K562 (cell line): Measurements from ENCODE around the gene TRIO. TPM values are rescaled to one million over a fixed set of nuclear protein-coding genes. Genes with fewer than 3 reads are reported as not detected.

Experiments used
- ATAC-seq: fragments of 200-7000 bp; cut with Tn5 transposase; 3 replicates; pipeline ENCODE4 v1.9.1; 2020; ENCODE audit warnings: moderate library complexity
- BruUV-seq: library from RNA; stranded (reverse); fragments of 400-500 nt; replicated peaks from 2 replicates; lab custom pipeline; 2021; lab: Mats Ljungman, UMichigan
- CTCF ChIA-PET: fragments of 300-600 bp; formaldehyde crosslinking; extraction: SDS; loops from one replicate; lab custom pipeline; 2021; ENCODE audit warnings: low intra/inter-chr PET ratio; lab: Yijun Ruan, JAX
- POLR2A ChIA-PET: fragments of 300-600, 350-650 bp; sonication (Branson Sonifier 250); formaldehyde crosslinking; extraction: SDS; loops from one replicate; lab custom pipeline; 2021; ENCODE audit warnings: antibody characterized with exemption, inconsistent platforms; lab: Yijun Ruan, JAX
- DNase-seq, 4 experiments: peaks; one replicate each; pipeline versions ENCODE4 v3.0.0 to v3.0.0-alpha.2; 2011 to 2018; ENCODE audit warnings: low spot score in 3 of 4, mixed read lengths in 3 of 4; ENCODE audit errors: extremely low read depth in 1 of 4
- FAIRE-seq: peaks from 2 replicates; lab custom pipeline; 2011; peaks lifted over from hg19 to GRCh38; lab: Jason Lieb, UNC
- H2AFZ ChIP-seq: 2 replicates; pipeline ENCODE4 v1.6.0; 2011; ENCODE audit warnings: low read depth, low read length, control low read depth, inconsistent platforms
- H3K27ac ChIP-seq: fragments of 200-600 bp; 3 replicates; pipeline ENCODE4 v1.8.0; 2011; ENCODE audit warnings: low read depth, mild to moderate bottlenecking, control low read depth, inconsistent platforms, low read length, moderate library complexity, mixed read lengths; ENCODE audit errors: extremely low read depth
- H3K27me3 ChIP-seq, 2 experiments: fragments of 300-600 bp in 1 of 2; 2 replicates in 1 of 2; 3 replicates in 1 of 2; pipeline versions ENCODE4 v1.6.0 to v1.8.0; 2011; ENCODE audit warnings: inconsistent platforms in 2 of 2, low read length in 2 of 2, mild to moderate bottlenecking in 1 of 2, mixed read lengths in 1 of 2, moderate library complexity in 1 of 2; ENCODE audit not compliant: control insufficient read depth in 2 of 2, insufficient read depth in 2 of 2
- H3K36me3 ChIP-seq: fragments of 300-600 bp; 3 replicates; pipeline ENCODE4 v1.8.0; 2011; ENCODE audit warnings: mild to moderate bottlenecking, low read length, inconsistent platforms; ENCODE audit not compliant: control insufficient read depth, insufficient read depth
- H3K4me1 ChIP-seq, 2 experiments: fragments of 200-600 bp in 1 of 2; replicated peaks in 1 of 2; 2 replicates in 1 of 2; 3 replicates in 1 of 2; pipeline versions ENCODE4 v1.5.1 to v1.8.0; 2011; ENCODE audit warnings: inconsistent platforms in 2 of 2, low read length in 2 of 2, mild to moderate bottlenecking in 1 of 2, mixed read lengths in 1 of 2, moderate library complexity in 1 of 2; ENCODE audit not compliant: control insufficient read depth in 2 of 2, insufficient read depth in 2 of 2
- H3K4me2 ChIP-seq: 2 replicates; pipeline ENCODE4 v1.6.1; 2011; ENCODE audit warnings: low read length, control low read depth, inconsistent platforms, mixed read lengths; ENCODE audit not compliant: insufficient read depth
- H3K4me3 ChIP-seq: fragments of 200-600 bp; sonication (generic), shearing (Covaris generic); 2 replicates; pipeline ENCODE4 v1.5.1; 2016; ENCODE audit warnings: control low read depth, inconsistent platforms
- H3K79me2 ChIP-seq: fragments of 200-600 bp; 3 replicates; pipeline ENCODE4 v1.8.0; 2011; ENCODE audit warnings: low read length, inconsistent platforms; ENCODE audit not compliant: control insufficient read depth, insufficient read depth
- H3K9ac ChIP-seq, 2 experiments: 2 replicates each; pipeline versions ENCODE4 v1.6.0 to v1.6.1; 2011; ENCODE audit warnings: low read depth in 2 of 2, low read length in 2 of 2, control low read depth in 1 of 2, inconsistent platforms in 1 of 2, mild to moderate bottlenecking in 1 of 2, mixed read lengths in 1 of 2; ENCODE audit not compliant: insufficient read depth in 1 of 2
- H3K9me1 ChIP-seq: one replicate; pipeline ENCODE4 v1.6.0; 2011; ENCODE audit warnings: inconsistent platforms, mild to moderate bottlenecking, low read length, moderate library complexity; ENCODE audit not compliant: control insufficient read depth, insufficient read depth
- H3K9me3 ChIP-seq: replicated peaks from 2 replicates; pipeline ENCODE4 v1.5.1; 2011; ENCODE audit warnings: low read depth, low read length, inconsistent platforms; ENCODE audit not compliant: control insufficient read depth, insufficient read depth
- H4K20me1 ChIP-seq: replicated peaks from 2 replicates; pipeline ENCODE4 v1.6.1; 2011; ENCODE audit warnings: low read length, inconsistent platforms, mixed read lengths; ENCODE audit not compliant: control insufficient read depth, insufficient read depth
- NFYB ChIP-seq: IDR thresholded peaks from 2 replicates; pipeline ENCODE4 v1.6.1; 2011; ENCODE audit warnings: mild to moderate bottlenecking, moderate library complexity; ENCODE audit not compliant: insufficient read length; ENCODE audit errors: extremely low read depth
- RNF2 ChIP-seq: sonication (generic); IDR thresholded peaks from 2 replicates; pipeline ENCODE4 v1.6.1; 2016
- TEAD4 ChIP-seq, 2 experiments: sonication (generic) in 1 of 2; formaldehyde crosslinking in 1 of 2; IDR thresholded peaks; 2 replicates each; pipeline versions ENCODE4 v1.6.1 to v1.8.0; 2012 to 2022; ENCODE audit warnings: borderline replicate concordance in 1 of 2, inconsistent platforms in 1 of 2, low read length in 1 of 2, mild to moderate bottlenecking in 1 of 2, missing genetic modification reagents in 1 of 2
- ZNF707 ChIP-seq: fragments of 250-450 bp; sonication (Bioruptor Pico); conservative IDR thresholded peaks from 2 replicates; pipeline ENCODE4 v1.8.0; 2022; ENCODE audit warnings: inconsistent platforms, mild to moderate bottlenecking, moderate library complexity
- WGBS: fragments of 100-300 bp; shearing (Covaris generic); methylation state at CpG from one replicate; pipeline ENCODE4 v1.1.6; 2016; ENCODE audit warnings: low coverage, mixed read lengths; ENCODE audit not compliant: insufficient coverage; ENCODE audit errors: missing lambda C conversion rate; 5-methylcytosine and 5-hydroxymethylcytosine counted together
- in situ Hi-C: fragments of 300-500 bp; cut with MboI; formaldehyde crosslinking; loops from 4 replicates; pipeline ENCODE4 v1.15.0; 2018; ENCODE audit warnings: inconsistent platforms, mixed read lengths
- intact Hi-C: fragments of 100-400 bp; cut with micrococcal nuclease; formaldehyde crosslinking; loops from 2 replicates; pipeline ENCODE4 v1.14.2; 2022
- polyA plus RNA-seq, 8 experiments: library from polyadenylated mRNA; depleted of rRNA in 4 of 8; stranded (reverse) in 5 of 8; unstranded in 3 of 8; fragments of >200 nt; fragmentation: Nextera tagmentation in 2 of 8; fragmentation: Illumina TruSeq in 1 of 8; extraction: Ambion mirVana in 2 of 8; extraction: Trizol in 1 of 8; gene quantifications; 2 replicates each; pipeline versions ENCODE4 v1.2.1 to v1.2.3, GENCODE V29; 2011 to 2014; ENCODE audit warnings: inconsistent platforms in 1 of 8, missing spikeins in 1 of 8
- total RNA-seq, 7 experiments: library from RNA; depleted of rRNA in 6 of 7; stranded (reverse); fragments of >200 nt in 6 of 7; fragmentation: Illumina TruSeq in 2 of 7; extraction: Trizol in 2 of 7; gene quantifications; 2 replicates each; pipeline versions ENCODE4 v1.2.1 to v1.2.3, GENCODE V29; 2011 to 2021; ENCODE audit warnings: low replicate concordance in 1 of 7
- TF ChIP-seq, protein P1 (sequence below): fragments of 250-450 bp; sonication (Bioruptor Pico); IDR thresholded peaks from 2 replicates; pipeline ENCODE4 v1.5.0; 2021
- TF ChIP-seq, protein P2 (sequence below): fragments of 450-650 bp; IDR thresholded peaks from 2 replicates; pipeline ENCODE4 v1.6.1; 2016

The TRIO gene
- total and polyA plus RNA-seq, 9 of the 15 experiments (the other 6 are each of a cell fraction or from before 2014, with no cell fraction given): 0.24 to 5.0 (median 1.1) TPM

DNA sequence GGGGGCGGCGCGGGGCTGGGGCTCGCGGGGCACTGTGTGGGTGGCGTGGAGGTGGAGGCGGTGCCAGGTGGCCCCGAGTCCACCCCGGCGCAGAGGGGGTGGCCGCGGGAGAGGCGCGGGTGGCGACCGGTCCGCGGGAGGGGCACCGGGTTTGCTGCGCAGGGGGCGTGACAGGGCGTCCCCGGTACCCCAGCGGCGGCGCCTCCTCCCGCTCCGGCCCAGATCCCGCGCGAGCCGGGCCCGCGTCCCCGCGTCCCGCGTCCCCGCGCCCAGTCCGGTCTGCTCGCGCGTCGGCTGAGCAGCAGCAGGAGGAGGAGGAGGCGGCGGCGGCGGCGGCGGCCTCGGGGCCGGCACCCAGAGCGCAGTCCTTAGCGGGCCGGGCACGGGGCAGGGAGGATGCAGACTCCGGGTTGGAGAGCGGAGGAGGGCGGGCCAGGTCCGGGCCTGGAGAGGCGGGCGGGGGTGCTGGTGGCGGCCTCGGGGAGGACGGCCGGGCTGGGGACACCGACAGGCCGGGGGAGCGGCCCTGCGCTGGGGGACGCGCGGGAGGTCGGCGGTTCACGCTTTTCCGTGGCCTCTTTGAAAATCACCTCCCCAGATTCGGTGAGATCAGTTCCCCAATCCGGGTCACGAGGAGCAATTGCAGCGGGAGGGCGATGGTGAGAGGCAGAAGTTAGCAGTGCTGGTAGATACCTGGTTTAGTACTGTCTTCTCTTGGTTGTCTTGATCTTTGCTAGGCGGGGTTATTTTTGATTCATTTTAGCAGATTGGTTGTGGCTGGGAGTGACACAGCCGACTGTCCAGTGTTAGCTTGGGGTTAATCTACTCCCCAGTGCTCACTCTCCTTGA, 1.7 kb downstream of the TRIO start:
- no peaks in the 10 kb centered on the region for H3K79me2 ChIP-seq
- ChIA-PET CTCF (no interaction called here), POLR2A (interaction anchor here (0.6 kb wide), 1 partner anchor 142 kb away, joined by 4 read pairs; no protein-coding TSS in a partner anchor)
- no TSS peak for BruUV-seq
- DNase-seq (peak in 3 of 4 experiments; percentile 23 to 32 (median 29)), FAIRE-seq (no peak), ATAC-seq (no peak)
- H3K9ac ChIP-seq: no peak overlapping the region
- no peaks in the 10 kb centered on the region for H3K9me3 ChIP-seq
- no peak overlapping the region for H2AFZ ChIP-seq
- H3K4me2 ChIP-seq: no peak overlapping the region
- TF ChIP-seq NFYB (peak; percentile 17), TEAD4 (IDR thresholded peaks at IDR 0.05; ENCODE audit: low read length) (no peak), TEAD4 (CRISPR knock-in tag; IDR thresholded peaks at IDR 0.05; ENCODE audit: borderline replicate concordance) (no peak), RNF2 (no peak), ZNF707 (CRISPR knock-in tag) (no peak)
- TF ChIP-seq, protein P1, sequence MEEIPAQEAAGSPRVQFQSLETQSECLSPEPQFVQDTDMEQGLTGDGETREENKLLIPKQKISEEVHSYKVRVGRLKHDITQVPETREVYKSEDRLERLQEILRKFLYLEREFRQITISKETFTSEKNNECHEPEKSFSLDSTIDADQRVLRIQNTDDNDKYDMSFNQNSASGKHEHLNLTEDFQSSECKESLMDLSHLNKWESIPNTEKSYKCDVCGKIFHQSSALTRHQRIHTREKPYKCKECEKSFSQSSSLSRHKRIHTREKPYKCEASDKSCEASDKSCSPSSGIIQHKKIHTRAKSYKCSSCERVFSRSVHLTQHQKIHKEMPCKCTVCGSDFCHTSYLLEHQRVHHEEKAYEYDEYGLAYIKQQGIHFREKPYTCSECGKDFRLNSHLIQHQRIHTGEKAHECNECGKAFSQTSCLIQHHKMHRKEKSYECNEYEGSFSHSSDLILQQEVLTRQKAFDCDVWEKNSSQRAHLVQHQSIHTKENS: no peak
- TF ChIP-seq, protein P2, sequence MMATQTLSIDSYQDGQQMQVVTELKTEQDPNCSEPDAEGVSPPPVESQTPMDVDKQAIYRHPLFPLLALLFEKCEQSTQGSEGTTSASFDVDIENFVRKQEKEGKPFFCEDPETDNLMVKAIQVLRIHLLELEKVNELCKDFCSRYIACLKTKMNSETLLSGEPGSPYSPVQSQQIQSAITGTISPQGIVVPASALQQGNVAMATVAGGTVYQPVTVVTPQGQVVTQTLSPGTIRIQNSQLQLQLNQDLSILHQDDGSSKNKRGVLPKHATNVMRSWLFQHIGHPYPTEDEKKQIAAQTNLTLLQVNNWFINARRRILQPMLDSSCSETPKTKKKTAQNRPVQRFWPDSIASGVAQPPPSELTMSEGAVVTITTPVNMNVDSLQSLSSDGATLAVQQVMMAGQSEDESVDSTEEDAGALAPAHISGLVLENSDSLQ: peak; percentile 85
- H3K4me3 ChIP-seq: no peak overlapping the region
- peaks cover 0 to 27% of the 10 kb centered on the region in 2 experiments; a peak in 2 of 5 replicates for H3K4me1 ChIP-seq
- WGBS: 35% methylated on average over 22 of the region's 85 CpGs
- peaks cover 21 to 51% of the 10 kb centered on the region in 2 experiments; a peak in 4 of 5 replicates for H3K27me3 ChIP-seq
- no peaks in the 10 kb centered on the region for H3K36me3 ChIP-seq
- no peaks in the 10 kb centered on the region for H3K9me1 ChIP-seq
- intact Hi-C loops: no loop called here
- in situ Hi-C loops: no loop called here
- H3K27ac ChIP-seq: no peak overlapping the region
- peaks cover 4% of the 10 kb centered on the region for H4K20me1 ChIP-seq
